ENCODE measurements around the gene YWHAB. TPM values are rescaled to one million over a fixed set of nuclear protein-coding genes. Genes with fewer than 3 reads are reported as not detected.

YWHAB gene
- total RNA-seq, 4 donors from 2014 or later, result 139 to 182 (median 164) TPM

- H3K27ac ChIP-seq, result no peak overlapping the region
- no peaks in the 10 kb centered on the region for H3K4me1 ChIP-seq
- H3K36me3 ChIP-seq, result no peaks in the 10 kb centered on the region
- no peak overlapping the region for H3K4me3 ChIP-seq (replicated peaks in 1 of 3)
- DNase-seq, result no peak
- H3K27me3 ChIP-seq, result no peaks in the 10 kb centered on the region
- H3K9me3 ChIP-seq, result no peaks in the 10 kb centered on the region
- 89 to 92% methylated on average over 5 of the region's 5 CpGs for WGBS, 2 donors
- intact Hi-C loops (cut with DNase I), result no loop called here
- TF ChIP-seq POLR2A (IDR thresholded peaks at IDR 0.05), result no peak
- TF ChIP-seq, protein P1, sequence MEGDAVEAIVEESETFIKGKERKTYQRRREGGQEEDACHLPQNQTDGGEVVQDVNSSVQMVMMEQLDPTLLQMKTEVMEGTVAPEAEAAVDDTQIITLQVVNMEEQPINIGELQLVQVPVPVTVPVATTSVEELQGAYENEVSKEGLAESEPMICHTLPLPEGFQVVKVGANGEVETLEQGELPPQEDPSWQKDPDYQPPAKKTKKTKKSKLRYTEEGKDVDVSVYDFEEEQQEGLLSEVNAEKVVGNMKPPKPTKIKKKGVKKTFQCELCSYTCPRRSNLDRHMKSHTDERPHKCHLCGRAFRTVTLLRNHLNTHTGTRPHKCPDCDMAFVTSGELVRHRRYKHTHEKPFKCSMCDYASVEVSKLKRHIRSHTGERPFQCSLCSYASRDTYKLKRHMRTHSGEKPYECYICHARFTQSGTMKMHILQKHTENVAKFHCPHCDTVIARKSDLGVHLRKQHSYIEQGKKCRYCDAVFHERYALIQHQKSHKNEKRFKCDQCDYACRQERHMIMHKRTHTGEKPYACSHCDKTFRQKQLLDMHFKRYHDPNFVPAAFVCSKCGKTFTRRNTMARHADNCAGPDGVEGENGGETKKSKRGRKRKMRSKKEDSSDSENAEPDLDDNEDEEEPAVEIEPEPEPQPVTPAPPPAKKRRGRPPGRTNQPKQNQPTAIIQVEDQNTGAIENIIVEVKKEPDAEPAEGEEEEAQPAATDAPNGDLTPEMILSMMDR (IDR thresholded peaks at IDR 0.05), result no peak
Measured at GRCh38 chr20:44840826-44841225, 44.7 kb upstream of the YWHAB start.

DNA sequence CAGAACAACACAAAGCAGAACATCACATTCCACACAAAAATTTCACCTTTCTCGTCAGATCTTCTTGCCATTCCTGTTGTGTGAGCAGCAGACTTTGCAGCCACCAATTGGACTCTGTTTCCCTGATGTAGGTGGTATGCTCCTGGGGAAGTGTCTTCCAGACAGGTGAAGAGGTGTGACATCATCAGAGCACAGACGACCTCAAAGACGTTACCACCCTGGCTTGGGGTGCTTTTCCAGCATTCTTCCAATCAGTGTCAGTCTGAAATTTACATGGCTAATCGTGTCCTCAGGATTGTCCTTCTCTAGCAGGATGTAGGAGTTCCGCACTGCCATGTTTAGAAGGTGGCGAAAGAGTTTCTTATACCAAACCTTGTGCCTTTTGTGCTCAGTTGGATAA is 43.5 kb upstream of the YWHAB start:
- no peaks in the 10 kb centered on the region for H3K36me3 ChIP-seq
- H3K9me3 ChIP-seq, result no peaks in the 10 kb centered on the region
- DNase-seq, result no peak
- 68 to 81% methylated on average over 6 of the region's 6 CpGs for WGBS, 2 donors
- intact Hi-C loops (cut with DNase I), result no loop called here
- TF ChIP-seq, protein P1 (IDR thresholded peaks at IDR 0.05), result no peak
- no peak for TF ChIP-seq POLR2A (IDR thresholded peaks at IDR 0.05)
- H3K27me3 ChIP-seq, result no peaks in the 10 kb centered on the region
- no peak overlapping the region for H3K4me3 ChIP-seq (replicated peaks in 1 of 3)
- no peaks in the 10 kb centered on the region for H3K4me1 ChIP-seq
- H3K27ac ChIP-seq, result no peak overlapping the region

DNA sequence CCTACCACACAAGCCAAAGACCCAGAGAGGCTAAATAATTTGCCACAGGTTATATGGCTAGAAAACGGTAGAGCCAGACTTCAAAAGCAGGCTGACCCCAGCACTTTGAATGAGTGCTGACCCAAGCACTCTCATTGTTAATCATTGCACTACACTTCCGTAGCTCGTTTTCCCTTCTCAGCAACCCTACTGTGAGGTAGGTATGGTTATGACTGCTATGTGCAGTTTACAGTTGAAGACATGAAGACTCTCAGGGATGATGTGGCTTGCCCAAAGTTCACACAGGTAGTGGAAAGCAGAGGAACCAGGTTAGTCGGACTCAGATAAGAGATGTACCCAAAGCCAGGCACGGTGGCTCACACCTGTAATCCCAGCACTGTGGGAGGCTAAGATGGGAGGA is 41.6 kb upstream of the YWHAB start:
- Histone ChIP-seq H3K27me3 (no peaks in the 10 kb centered on the region), H3K36me3 (no peaks in the 10 kb centered on the region), H3K4me1 (no peaks in the 10 kb centered on the region), H3K4me3 (replicated peaks in 1 of 3) (no peak overlapping the region), H3K27ac (no peak overlapping the region), H3K9me3 (no peaks in the 10 kb centered on the region)
- 75 to 79% methylated on average over 5 of the region's 5 CpGs for WGBS, 2 donors
- TF ChIP-seq, protein P1 (IDR thresholded peaks at IDR 0.05), result no peak
- TF ChIP-seq POLR2A (IDR thresholded peaks at IDR 0.05), result no peak
- intact Hi-C loops (cut with DNase I), result no loop called here
- DNase-seq, result no peak

GRCh38 chr20:44848254-44849015 is 37.1 kb upstream of the YWHAB start:
- no peak for DNase-seq
- Histone ChIP-seq H3K4me1 (no peaks in the 10 kb centered on the region), H3K4me3 (replicated peaks in 1 of 3) (no peak overlapping the region), H3K27me3 (no peaks in the 10 kb centered on the region), H3K27ac (no peak overlapping the region), H3K36me3 (no peaks in the 10 kb centered on the region), H3K9me3 (no peaks in the 10 kb centered on the region)
- 70 to 75% methylated on average over 4 of the region's 4 CpGs for WGBS, 2 donors
- intact Hi-C loops (cut with DNase I), result no loop called here
- TF ChIP-seq, protein P1 (IDR thresholded peaks at IDR 0.05), result no peak
- TF ChIP-seq POLR2A (IDR thresholded peaks at IDR 0.05), result no peak

DNA sequence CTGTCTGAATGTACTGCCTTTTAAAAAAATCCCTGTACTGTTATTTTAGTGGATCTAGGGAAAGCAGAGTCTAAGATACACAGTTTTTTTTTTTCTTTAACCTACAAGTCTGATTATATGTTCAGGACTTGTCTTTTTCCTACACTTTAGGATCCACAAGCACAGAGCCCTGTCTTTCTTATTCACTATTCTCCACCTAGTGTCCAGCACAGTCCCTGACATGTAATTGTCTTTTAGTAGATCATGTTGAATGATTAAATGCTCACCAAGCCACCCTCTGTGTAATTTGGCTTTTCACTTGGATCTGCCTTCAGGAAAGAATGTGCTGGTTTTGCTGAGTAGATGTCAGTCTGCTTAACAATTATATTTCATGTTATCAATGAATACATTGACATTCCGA is 35.8 kb upstream of the YWHAB start:
- DNase-seq, result no peak
- TF ChIP-seq POLR2A (IDR thresholded peaks at IDR 0.05), result no peak
- TF ChIP-seq, protein P1 (IDR thresholded peaks at IDR 0.05), result no peak
- no peaks in the 10 kb centered on the region for H3K36me3 ChIP-seq
- H3K9me3 ChIP-seq, result no peaks in the 10 kb centered on the region
- no peak overlapping the region for H3K27ac ChIP-seq
- no peak overlapping the region for H3K4me3 ChIP-seq (replicated peaks in 1 of 3)
- no peaks in the 10 kb centered on the region for H3K27me3 ChIP-seq
- WGBS, 2 donors, result 67 to 81% methylated on average over 1 of the region's 1 CpG
- intact Hi-C loops (cut with DNase I), result no loop called here
- no peaks in the 10 kb centered on the region for H3K4me1 ChIP-seq
